Osteoblast (primary cell): ENCODE measurements around the gene BLTP3A. TPM values are rescaled to one million over a fixed set of nuclear protein-coding genes. Genes with fewer than 3 reads are reported as not detected.
"Not testable (repeated sequence)": the region's sequence is repeated elsewhere in the genome, so short reads cannot be mapped to it uniquely, and the experiment has no call there.

Experiments
- DNase-seq: peaks from one replicate; pipeline ENCODE4 v3.0.0; 2011; ENCODE audit warnings: low spot score, mixed read lengths; ENCODE audit not compliant: insufficient read length; ENCODE audit errors: missing footprints
- H2AFZ ChIP-seq: 2 replicates; pipeline ENCODE4 v1.6.0; 2011; ENCODE audit warnings: mild to moderate bottlenecking, low read length
- H3K27ac ChIP-seq: 2 replicates; pipeline ENCODE4 v1.5.1; 2011; ENCODE audit warnings: mild to moderate bottlenecking, low read depth, low read length, moderate library complexity
- H3K27me3 ChIP-seq: 2 replicates; pipeline ENCODE4 v1.6.0; 2012; ENCODE audit warnings: mild to moderate bottlenecking, control low read depth, inconsistent platforms, low read length, moderate library complexity; ENCODE audit not compliant: insufficient read depth
- H3K36me3 ChIP-seq: 2 replicates; pipeline ENCODE4 v1.5.1; 2011; ENCODE audit warnings: mild to moderate bottlenecking, low read length, control low read depth, moderate library complexity; ENCODE audit not compliant: insufficient read depth
- H3K4me1 ChIP-seq: 2 replicates; pipeline ENCODE4 v1.5.1; 2011; ENCODE audit warnings: mild to moderate bottlenecking, low read length, control low read depth, moderate library complexity; ENCODE audit not compliant: insufficient read depth
- H3K4me2 ChIP-seq: 2 replicates; pipeline ENCODE4 v1.6.0; 2011; ENCODE audit warnings: mild to moderate bottlenecking, low read length; ENCODE audit not compliant: insufficient read depth
- H3K4me3 ChIP-seq: fragments of 200-600 bp; sonication (generic); 3 replicates; pipeline ENCODE4 v1.5.1; 2012; ENCODE audit warnings: mild to moderate bottlenecking, low read length, inconsistent platforms; ENCODE audit not compliant: insufficient read depth
- H3K79me2 ChIP-seq: 2 replicates; pipeline ENCODE4 v1.6.0; 2012; ENCODE audit warnings: mild to moderate bottlenecking, low read length, control low read depth, inconsistent platforms; ENCODE audit not compliant: insufficient read depth
- H3K9me3 ChIP-seq: 2 replicates; pipeline ENCODE4 v1.5.1; 2011; ENCODE audit warnings: low read depth, low read length, control low read depth
- H4K20me1 ChIP-seq: 2 replicates; pipeline ENCODE4 v1.6.0; 2012; ENCODE audit warnings: mild to moderate bottlenecking, low read length, control low read depth; ENCODE audit not compliant: insufficient read depth
- total RNA-seq: library from RNA; depleted of rRNA; stranded (reverse); fragments of >200 nt; gene quantifications from 2 replicates; pipeline ENCODE4 v1.2.3, GENCODE V29; 2012
- TF ChIP-seq, protein P1 (sequence below): IDR thresholded peaks from 2 replicates; pipeline ENCODE4 v1.5.1; 2011; ENCODE audit warnings: mild to moderate bottlenecking, low read depth, low read length, moderate library complexity; ENCODE audit errors: extremely low read depth

The BLTP3A gene
- total RNA-seq, 1 donor: 13.0 TPM

DNA sequence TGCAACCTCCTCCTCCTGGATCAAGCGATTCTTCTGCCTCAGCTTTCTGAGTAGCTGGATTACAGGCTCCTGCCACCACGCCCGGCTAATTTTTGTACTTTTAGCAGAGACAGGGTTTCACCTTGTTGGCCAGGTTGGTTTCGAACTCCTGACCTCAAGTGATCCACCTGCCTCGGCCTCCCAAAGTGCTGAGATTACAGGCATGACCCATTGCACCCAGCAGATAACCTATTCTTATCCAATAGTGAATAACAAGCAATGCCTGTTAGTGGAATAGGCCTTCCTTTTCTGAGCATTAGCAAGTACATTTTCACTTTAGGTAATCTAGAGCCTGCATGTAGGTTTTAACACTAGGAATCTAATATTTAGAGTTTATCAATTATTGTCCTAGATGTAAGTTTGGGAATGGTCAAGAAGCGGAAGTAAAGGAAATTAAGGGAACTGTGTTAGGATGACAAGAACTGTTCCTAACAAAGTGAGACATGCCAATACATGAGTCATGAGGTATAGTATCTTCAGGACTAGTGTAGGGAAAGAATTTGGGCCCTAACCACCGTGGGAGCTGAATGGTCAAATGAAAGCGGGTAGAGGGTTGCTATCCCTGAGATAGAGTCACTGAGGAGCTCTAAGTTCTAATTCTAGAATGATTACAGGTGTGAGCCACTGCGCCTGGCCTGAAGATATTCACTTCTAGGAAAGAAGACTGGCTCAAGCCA lies 15.0 kb downstream of the BLTP3A start:
- DNase-seq: peak; percentile 84
- TF ChIP-seq, protein P1, sequence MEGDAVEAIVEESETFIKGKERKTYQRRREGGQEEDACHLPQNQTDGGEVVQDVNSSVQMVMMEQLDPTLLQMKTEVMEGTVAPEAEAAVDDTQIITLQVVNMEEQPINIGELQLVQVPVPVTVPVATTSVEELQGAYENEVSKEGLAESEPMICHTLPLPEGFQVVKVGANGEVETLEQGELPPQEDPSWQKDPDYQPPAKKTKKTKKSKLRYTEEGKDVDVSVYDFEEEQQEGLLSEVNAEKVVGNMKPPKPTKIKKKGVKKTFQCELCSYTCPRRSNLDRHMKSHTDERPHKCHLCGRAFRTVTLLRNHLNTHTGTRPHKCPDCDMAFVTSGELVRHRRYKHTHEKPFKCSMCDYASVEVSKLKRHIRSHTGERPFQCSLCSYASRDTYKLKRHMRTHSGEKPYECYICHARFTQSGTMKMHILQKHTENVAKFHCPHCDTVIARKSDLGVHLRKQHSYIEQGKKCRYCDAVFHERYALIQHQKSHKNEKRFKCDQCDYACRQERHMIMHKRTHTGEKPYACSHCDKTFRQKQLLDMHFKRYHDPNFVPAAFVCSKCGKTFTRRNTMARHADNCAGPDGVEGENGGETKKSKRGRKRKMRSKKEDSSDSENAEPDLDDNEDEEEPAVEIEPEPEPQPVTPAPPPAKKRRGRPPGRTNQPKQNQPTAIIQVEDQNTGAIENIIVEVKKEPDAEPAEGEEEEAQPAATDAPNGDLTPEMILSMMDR: no peak
- H3K9me3 ChIP-seq: no peaks in the 10 kb centered on the region
- H2AFZ ChIP-seq: no peak overlapping the region
- peaks cover 10% of the 10 kb centered on the region for H4K20me1 ChIP-seq
- H3K4me1 ChIP-seq: no peaks in the 10 kb centered on the region
- H3K27me3 ChIP-seq: no peaks in the 10 kb centered on the region
- no peak overlapping the region for H3K27ac ChIP-seq
- H3K4me2 ChIP-seq: no peak overlapping the region
- no peaks in the 10 kb centered on the region for H3K36me3 ChIP-seq
- peaks cover 5% of the 10 kb centered on the region for H3K79me2 ChIP-seq
- no peak overlapping the region for H3K4me3 ChIP-seq

DNA sequence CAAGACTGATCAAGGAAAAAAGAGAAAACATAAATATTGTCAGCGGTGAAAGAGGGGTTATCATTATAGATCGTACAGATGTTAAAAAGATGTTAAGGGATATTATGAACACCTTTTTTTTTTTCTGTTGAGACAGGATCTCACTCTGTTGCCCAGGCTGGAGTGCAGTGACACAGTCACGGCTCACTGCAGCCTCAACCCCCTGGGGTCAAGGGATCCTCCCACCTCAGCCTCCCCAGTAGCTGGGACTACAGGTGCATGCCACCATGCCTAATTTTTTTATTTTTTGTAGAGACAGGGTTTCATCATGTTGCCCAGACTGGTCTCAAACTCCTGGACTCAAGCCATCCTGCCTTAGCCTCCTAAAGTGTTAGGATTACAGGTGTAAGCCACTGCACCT lies 16.6 kb downstream of the BLTP3A start:
- H3K4me3 ChIP-seq, H3K36me3 ChIP-seq, H3K4me1 ChIP-seq, DNase-seq, H3K4me2 ChIP-seq, H4K20me1 ChIP-seq, H2AFZ ChIP-seq, H3K27me3 ChIP-seq, H3K79me2 ChIP-seq, H3K9me3 ChIP-seq, H3K27ac ChIP-seq: not testable (repeated sequence)

DNA sequence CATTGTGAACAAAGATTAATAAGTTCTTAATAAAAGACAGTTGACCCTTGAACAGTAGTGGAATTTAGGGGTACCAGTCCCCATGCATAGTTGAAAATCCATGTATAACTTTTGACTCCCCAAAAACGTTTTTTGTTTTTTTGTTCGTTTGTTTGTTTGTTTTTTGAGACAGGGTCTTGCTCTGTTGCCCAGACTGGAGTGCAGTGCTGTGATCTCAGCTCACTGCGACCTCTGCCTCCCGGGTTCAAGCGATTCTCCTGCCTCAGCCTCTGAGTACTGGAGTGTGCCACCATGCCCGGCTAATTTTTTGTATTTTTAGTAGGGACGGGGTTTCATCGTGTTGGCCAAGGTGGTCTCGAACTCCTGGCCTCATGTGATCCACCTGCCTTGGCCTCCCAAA lies 17.5 kb downstream of the BLTP3A start:
- H2AFZ ChIP-seq, H4K20me1 ChIP-seq, DNase-seq, H3K4me1 ChIP-seq, H3K36me3 ChIP-seq, H3K9me3 ChIP-seq, H3K4me2 ChIP-seq, H3K79me2 ChIP-seq, H3K27ac ChIP-seq, H3K4me3 ChIP-seq, H3K27me3 ChIP-seq: not testable (repeated sequence)

DNA sequence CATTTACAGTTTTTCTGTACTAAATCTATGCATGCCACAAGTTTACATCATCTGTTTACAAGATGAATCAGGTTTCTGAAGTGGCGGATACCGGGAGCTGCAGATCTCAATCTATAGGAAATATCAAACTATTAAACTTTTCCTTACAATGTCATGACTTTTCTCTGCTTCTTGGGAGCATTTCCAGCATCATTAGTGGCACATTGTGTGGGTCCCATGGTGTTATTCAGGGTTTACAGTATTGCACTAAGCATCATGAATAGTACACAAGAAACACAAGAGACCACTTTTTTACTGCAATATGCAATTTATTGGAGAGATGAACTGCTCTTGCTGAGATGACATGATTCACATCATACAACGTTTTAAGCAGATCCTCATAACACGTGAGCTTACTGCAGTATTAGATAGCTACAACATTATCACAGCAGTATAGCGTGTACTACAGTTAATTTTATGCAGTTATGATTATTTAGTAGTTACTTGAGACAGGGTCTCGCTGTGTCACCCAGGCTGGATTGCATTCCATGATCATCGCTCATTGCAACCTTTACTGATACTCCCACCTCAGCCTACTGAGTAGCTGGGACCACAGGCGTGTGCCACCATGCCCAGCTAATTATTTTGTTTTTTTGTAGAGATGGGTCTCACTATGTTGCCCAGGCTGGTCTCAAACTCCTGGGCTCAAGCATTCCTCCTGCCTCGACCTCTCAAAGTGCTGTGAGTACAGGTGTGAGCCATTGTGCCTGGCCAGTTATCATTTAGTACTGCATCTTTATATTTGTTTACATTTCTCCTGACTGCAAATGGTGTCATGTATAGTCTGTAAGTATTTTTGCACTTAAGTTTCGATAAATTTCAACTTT lies 18.4 kb downstream of the BLTP3A start:
- Histone ChIP-seq H3K27me3 (no peaks in the 10 kb centered on the region), H3K9me3 (no peaks in the 10 kb centered on the region), H4K20me1 (peaks cover 10% of the 10 kb centered on the region), H2AFZ (no peak overlapping the region), H3K4me3 (no peak overlapping the region), H3K4me1 (no peaks in the 10 kb centered on the region), H3K27ac (no peak overlapping the region), H3K36me3 (no peaks in the 10 kb centered on the region), H3K79me2 (peaks cover 6% of the 10 kb centered on the region), H3K4me2 (no peak overlapping the region)
- TF ChIP-seq, protein P1: no peak
- DNase-seq: no peak
